HG02870 (cell line): ENCODE data around the gene HEXIM1.

Experiments used
- ATAC-seq: cut with Tn5 transposase; IDR thresholded peaks from one replicate; pipeline ENCODE4 v1.9.1; 2021; ENCODE audit warnings: mild to moderate bottlenecking, moderate library complexity; ENCODE audit not compliant: unreplicated experiment

The HEXIM1 gene

DNA sequence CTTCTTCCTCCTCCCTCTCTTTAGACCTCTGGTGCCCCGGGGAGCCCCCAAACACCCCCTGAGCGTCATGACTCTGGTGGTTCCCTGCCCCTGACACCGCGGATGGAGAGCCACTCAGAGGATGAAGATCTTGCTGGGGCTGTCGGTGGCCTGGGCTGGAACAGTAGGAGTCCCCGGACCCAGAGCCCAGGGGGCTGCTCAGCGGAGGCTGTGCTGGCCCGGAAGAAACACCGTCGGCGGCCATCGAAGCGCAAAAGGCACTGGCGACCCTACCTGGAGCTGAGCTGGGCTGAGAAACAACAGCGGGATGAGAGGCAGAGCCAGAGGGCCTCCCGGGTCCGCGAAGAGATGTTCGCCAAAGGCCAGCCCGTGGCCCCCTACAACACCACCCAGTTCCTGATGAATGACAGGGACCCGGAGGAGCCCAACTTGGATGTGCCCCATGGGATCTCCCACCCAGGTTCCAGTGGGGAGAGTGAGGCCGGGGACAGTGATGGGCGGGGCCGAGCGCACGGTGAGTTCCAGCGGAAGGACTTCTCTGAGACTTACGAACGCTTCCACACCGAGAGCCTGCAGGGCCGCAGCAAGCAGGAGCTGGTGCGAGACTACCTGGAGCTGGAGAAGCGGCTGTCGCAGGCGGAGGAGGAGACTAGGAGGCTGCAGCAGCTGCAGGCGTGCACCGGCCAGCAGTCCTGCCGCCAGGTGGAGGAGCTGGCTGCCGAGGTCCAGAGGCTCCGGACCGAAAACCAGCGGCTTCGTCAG lies 20.9 kb downstream of the HEXIM1 start:
- ATAC-seq, result no peak

DNA sequence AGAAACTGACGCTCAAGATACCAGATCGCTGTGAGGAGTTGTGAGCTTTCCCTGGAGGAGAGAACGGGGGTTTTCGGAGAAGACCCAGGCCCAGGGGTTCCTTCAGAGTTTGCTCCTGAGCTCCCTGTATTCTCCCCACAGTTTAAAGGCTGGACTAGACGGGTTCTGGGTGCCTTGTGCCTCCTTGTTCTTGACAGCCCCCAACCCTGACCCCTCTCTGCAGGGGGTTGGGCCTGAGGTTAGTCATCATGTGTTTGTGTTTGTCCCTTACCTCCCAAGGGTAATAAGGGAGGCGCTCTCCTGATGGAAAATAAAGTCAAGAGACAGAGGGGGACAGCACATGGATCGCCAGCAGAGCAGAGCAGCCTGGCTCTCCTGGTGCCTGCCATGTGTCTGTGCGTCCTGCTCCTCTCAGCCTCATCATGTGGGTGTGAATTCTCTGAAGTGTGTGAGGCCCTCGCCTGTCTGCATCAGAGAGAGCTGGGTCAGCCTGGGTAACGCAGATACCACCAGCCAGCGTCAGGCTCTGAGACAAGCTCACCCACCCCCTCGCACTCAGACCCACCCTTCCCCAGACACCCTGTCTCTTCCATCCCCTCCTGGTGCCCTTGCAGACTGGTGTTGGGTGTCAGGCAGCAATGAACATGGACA lies 22.1 kb downstream of the HEXIM1 start:
- no peak for ATAC-seq

DNA sequence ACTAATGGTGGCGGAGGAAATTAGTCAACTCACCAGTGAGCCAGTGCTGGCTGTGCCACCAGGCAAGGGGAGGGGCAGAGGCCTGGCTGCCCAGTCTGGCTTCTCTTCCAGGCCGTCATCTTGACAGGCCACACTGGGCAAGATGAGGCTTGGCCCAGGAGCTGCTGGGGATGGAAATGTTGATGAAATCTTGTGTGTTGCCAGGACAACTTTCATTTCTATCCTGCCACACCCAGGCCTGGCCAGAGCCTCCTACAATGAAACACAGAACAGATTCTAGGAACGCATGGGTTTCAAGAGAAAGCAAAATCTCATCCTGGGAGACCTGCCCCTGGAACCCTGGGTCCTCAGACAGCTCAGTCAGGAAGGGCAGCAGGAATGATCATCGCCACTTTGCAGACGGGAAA lies 22.7 kb downstream of the HEXIM1 start:
- ATAC-seq, result no peak

DNA sequence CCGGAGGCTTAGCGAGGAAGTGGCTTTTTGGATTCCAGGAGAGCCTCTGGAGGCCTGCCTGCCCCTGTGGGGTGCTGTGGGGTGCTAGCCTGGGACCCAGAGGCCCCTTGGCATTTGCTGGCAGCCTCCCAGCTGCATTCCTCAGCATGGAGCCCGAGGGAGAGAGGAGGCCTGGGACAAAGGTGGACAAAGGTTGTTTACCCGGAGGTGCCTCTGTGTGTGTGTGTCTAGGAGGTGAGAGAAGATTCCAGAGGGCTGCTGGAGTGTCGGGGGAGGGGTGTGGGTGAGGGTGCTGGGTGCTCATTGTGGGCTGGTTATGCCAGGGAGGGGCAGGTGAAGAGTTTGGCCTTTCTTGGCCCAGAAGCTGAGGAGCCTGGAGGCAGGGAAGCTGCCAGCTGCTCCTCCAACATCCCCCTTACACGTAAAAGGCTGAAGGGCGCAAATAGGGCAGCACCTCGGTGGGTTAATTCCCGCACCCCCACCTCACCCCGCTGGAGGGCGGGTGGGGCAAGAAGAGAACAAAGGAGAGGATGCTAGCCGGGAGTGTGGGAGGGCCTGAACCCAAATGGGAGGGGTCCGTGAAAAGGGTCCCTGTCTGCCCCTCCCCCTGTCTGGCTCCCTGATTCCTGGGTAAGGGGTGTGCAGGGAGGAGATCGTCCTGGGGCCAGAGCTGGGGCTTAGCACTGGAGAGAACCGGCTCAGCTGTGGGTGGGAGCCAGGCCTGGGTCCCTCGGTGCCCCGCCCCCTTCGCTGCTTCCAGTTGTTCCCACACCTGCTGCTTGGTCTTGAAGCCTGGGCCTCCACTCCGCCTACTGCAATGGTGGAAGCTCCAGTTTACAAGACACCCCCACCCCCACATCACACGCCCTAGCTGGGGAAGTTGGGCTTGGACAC lies 23.3 kb downstream of the HEXIM1 start:
- ATAC-seq, result no peak

DNA sequence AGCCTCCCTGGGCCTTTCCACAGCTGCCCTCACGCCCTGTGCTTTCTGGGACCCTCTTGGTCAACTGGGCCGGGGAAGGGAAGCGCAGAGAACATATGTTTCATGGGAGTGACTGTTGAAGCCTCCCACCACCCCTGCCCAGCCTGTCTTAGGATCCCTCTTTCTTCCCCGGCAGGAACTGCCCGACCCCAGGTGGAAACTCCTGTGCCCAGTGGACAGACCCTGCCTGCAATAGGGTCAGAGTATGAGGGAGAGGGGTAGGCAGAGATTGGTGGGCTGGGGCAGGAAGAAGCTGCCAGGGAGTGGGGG lies 23.9 kb downstream of the HEXIM1 start:
- ATAC-seq, result no peak

DNA sequence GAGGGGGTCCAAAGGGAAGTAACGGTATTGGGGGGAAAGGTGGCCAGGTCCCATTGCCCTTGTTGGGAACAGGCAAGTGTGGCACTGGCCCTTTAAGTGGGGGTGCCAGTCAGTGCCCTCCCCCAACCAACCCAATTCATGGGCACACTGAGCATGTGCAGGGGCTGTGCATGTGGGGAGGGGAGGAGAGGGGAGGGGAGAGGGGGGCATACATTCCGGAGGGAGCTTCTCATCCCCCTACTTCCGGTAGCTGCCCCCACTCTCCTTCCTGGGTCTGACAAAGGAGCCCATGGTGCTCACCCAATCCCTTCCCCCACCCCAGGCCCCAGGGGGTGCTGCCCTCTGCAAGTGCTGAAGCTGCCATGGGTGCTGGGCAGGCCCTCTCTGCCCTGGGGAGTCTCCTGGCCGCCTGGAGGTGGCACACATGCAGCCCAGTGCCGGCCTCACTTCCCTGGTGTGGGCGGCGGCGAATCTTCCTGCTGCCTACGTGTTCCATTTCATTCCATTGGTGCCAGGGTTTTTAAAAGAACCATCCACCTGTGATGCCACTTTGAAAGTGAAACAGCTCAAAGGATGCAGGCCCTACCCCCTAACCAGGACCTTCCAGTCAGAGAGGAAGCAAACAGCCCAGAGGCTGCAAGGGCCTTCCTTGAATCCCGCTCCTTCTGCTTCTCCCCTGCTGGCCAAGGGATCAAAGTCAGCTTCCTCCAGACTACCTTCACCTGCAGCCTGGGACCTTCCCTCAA lies 24.4 kb downstream of the HEXIM1 start:
- no peak for ATAC-seq

DNA sequence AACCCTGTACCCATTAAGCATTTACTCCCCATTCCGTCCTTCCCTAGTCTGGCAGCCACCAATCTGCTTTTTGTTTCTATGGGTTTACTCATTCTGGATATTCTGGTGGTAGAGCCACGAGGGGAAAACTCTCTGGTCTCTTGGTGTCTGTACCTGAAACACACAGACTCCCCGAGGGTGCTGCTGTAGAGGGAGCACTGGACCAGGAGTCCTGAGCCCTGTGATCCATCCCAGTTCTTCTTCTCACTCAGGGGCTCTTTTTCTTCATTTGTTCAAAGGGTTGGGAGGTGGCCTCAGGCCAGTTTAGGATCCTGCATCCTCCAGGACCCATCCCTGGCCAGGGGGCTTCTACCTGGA lies 27.5 kb downstream of the HEXIM1 start:
- no peak for ATAC-seq

DNA sequence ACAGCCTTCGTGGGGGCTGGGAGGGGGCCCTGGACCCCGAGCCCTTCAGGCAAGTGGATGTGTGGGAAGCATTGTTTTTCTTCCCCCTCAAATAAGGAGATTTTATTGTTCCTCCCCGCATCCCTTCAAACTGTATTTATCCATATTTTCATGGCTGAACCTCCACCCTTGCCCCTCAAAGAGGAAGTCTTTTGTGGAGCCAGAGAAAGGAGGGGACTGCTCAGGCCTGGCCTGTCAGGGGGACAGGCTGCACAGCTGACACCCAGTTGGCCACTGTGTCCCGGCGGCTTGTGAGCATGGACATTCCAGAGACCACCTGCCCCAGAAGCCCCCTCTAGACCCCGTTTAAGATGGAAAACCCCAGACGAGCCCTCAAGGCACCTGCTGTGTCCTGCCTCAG lies 29.3 kb downstream of the HEXIM1 start:
- ATAC-seq, result no peak

DNA sequence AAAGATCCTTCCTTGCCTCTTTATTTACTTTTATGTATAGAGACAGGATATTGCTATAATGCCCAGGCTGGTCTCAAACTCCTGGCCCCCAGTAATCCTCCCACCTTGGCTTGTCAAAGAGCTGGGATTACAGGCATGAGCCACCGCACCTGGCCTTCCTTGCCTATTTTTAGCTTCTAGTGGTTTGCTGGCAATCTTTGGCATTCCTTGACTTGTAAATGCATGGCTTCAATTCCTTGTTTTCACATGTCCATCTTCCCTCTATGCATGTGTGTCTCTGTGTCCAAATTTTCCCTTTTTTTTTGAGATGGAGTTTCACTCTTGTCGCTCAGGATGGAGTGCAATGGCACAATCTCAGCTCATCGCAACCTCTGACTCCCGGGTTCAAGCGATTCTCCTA lies 35.9 kb downstream of the HEXIM1 start:
- no peak for ATAC-seq

DNA sequence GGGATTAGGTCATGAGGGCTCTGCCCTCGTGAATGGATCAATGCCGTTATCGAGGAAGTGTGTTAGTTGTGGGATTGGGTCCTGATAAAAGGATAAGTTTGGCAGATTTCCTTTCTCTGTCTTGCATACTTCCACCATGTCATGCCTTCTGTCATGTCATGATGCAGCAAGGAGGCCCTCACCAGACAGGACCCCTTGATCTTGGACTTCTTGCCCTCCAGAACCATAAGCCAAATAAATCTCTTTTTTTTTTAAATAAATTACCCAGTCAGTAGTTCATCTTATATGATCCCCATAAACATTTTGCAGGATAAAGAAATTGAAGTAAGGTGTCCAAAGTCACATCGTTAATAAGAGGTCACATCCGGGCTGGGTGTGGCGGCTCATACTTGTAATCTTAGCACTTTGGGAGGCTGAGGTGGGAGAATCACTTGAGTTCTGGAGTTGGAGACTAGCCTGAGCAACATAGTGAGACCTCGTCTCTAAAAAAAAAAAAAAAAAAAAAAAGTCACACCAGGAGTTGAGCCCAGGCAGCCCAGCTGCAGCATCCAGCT lies 38.6 kb downstream of the HEXIM1 start:
- no peak for ATAC-seq

DNA sequence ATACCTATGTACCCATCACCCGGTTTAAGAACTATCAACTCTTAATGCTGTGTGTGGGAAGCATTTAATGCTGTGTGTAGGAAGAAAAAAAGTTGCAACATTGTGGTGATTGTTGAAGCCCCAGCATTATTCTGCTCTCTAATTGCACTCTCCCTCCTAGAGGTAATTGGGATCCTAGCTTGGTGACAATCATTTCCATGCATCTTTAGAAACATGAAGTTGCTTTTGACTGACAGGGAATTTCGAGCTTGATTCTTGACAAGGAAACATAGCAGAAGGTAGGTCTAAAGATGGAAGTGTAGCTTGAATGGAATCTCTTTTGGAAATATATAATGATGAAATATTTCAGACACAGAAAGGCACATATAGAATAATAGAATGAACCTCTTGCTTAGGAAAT lies 40.7 kb downstream of the HEXIM1 start:
- no peak for ATAC-seq

DNA sequence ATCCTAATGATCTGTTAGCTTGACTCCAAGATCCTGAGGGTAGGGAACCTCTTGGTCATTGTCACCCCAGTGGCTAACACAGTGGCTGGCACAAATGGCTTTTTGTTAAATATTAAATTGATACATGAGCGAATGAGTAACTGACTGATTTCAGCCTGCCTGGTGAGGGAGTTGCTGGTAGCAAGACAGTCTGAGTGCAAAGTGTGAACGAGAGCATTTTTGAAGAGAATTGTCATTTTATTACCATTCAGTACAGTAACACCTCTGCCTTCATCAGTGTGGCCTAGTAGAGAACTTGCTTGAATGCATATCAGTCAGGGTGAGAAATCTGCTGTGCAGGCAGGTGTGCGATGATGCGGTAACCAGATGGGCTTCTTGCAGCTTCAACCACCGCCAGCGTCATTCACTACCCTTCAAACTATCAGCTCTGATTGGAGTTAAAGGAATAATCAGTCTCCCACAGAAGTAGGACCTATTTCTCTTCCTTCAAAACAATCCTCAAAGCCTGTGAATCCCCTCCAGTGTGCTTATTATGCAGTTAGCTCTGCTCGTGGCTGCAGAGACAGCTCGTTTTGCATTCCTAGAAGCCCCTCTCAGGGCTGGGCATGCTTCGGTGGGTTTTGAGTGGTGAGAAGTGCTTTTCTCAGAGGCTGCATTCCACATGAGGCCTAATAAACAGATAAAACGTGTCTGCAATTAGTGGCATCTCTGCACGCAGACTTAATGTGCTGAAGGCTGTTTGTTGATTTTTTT lies 42.4 kb downstream of the HEXIM1 start:
- ATAC-seq, result no peak

DNA sequence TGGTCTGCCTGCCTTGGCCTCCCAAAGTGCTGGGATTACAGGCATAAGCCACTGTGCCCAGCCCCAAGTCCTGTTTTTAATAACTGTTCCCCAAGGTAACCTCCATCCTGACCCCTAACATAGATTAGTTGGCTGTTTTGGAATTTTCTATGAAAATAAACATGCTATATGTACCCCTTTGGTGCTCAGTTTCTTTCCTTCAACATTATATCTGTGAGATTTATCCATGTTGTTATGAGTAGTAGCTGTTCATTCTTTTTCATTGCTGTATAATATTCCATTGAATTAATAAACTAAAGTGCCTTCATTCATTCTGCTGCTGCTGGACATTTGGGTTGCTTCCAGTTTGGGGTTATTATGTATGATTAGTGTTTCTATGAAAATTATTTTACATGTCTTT lies 47.1 kb downstream of the HEXIM1 start:
- ATAC-seq, result no peak

DNA sequence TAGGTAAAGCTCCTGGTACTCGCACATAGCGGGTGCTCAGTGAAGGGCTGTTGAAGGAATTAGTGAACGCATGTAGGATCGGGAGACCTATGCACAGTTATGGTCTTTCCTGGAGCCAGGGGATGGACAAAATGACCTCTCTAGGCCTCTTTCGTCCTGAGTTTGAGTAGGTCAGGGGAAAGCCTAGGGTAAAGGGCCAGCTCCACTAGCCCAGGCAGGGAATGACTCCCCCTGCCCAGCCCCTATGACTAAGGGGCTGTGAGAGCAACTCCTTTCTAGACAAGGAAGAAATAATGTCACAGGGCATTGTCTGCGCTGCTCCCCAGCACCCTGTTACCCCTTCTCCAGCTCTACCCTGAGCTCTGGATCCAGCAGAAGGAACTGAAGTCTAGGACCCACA lies 48.8 kb downstream of the HEXIM1 start:
- no peak for ATAC-seq

DNA sequence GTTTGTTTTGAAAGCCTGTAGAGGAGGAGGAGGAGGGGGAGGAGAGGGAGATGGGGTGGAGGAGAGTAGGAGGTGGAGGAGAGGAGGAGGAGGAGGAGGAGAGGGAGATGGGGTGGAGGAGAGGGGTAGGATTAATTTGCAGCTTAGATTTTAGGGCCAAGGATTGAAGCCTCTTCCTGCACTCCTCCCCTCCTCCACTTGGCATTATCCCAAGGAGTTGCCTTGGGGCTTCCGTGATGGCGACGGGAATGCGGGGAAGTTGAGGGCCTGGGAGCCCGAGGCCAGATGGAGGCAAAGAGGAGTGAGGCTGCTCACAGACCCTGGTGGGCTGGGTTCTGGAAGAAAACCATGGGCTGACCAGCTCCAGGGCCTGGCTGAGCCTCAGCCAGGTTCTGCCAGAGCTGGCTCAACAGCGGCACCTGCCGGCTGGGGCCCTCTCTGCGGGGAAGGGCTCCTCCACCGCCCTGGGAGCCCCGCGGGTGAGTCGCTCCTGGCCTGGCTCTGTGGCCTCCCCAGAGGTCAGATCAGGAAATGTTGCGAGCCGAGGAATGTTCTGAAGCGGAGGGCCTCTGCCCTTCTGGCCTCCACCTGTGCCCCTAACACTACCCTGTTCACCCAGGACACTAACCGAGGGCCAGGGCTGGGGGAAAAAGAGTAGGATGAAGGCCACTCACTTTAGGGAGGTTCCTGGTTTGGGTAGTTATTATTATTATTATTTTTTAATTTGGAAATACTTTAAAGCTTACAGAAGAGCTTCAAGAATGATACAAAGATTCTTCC lies 49.5 kb downstream of the HEXIM1 start:
- ATAC-seq, result no peak

DNA sequence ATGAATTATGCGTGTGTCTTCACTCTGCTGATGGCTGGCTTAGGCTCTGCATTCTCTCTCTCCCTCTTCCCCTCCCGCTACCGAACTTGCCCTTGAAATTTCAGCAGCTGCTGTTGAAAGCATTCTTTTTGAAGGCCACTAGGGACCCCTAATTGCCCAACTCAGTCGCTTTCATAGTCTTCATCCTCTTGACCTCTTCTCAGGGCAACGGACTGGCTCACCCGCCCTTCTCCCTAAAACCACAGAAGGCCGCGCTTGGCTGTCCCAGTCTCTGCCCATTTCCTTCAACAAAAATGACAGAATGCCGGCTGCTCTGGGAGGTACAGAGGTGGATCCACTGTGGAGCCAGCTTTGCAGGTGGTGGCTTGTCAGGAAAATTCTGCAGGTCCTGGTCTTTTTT lies 52.4 kb downstream of the HEXIM1 start:
- no peak for ATAC-seq

DNA sequence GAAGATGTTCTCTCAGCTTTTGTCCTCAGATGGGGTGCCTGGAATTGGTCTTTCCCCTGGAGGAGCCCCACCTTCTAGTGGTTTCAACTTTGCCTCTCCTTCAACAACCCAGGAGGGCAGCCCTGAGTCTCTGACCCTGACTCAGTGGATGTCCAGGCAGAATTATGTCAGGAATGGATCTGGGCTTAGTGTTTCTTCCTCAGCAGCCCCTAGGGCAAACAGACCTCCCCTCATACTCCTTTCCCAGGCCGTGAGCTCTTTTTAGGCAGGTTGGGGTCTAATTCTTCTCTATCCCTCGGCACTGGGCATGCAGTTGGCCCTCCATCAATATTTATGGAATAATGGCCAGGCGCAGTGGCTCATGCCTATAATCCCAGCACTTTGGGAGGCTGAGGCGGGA lies 53.2 kb downstream of the HEXIM1 start:
- ATAC-seq, result no peak
